ENCODE data around the gene PHTF1.

DNA sequence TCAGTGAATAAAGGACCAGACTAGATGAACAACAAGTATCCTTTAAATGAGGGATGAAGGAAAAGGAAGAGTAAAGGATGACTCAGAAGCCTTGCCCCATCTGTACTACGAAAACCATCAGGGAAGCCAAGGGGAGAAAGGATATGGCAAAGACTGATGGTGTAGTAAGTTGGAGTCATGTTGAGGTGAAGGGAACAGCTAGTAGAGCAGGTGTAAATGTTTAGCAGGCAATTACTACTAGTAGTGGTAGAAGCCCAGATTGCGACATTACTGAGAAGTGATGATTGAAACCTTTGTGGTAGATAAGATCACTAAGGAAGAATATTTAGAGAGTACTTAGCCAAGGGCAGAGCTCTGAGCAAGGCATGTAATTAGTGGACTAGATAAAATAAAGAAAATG, 84.0 kb downstream of the PHTF1 start:
- TF ChIP-seq EP300 (IDR thresholded peaks at IDR 0.05; ENCODE audit: borderline replicate concordance in 1 of 2, control insufficient read depth in 1 of 2, low read depth in 2 of 2, low read length in 2 of 2) (no peak), STAT1 (conservative IDR thresholded peaks at IDR 0.05) (no peak), NFYB (IDR thresholded peaks at IDR 0.05; ENCODE audit: insufficient read depth, low read depth, low read length) (no peak), FOS (IDR thresholded peaks at IDR 0.05; ENCODE audit: borderline replicate concordance, extremely low read depth, insufficient read length) (no peak), RB1 (IDR thresholded peaks at IDR 0.05; ENCODE audit: borderline replicate concordance) (no peak), ZNF274 (IDR thresholded peaks at IDR 0.05; ENCODE audit: insufficient read depth, insufficient read length) (no peak), POLR2A (IDR thresholded peaks at IDR 0.05; ENCODE audit: low read depth, low read length) (no peak), EZH2 (IDR thresholded peaks at IDR 0.05; ENCODE audit: borderline replicate concordance, control insufficient read depth, low read depth, low read length) (no peak), SUPT20H (IDR thresholded peaks at IDR 0.05; ENCODE audit: borderline replicate concordance, control insufficient read depth, low read depth, low read length) (no peak), JUND (IDR thresholded peaks at IDR 0.05; ENCODE audit: low read depth, low read length) (no peak), RFX5 (IDR thresholded peaks at IDR 0.05; ENCODE audit: low read depth, low read length) (no peak)
- TF ChIP-seq, protein P1, sequence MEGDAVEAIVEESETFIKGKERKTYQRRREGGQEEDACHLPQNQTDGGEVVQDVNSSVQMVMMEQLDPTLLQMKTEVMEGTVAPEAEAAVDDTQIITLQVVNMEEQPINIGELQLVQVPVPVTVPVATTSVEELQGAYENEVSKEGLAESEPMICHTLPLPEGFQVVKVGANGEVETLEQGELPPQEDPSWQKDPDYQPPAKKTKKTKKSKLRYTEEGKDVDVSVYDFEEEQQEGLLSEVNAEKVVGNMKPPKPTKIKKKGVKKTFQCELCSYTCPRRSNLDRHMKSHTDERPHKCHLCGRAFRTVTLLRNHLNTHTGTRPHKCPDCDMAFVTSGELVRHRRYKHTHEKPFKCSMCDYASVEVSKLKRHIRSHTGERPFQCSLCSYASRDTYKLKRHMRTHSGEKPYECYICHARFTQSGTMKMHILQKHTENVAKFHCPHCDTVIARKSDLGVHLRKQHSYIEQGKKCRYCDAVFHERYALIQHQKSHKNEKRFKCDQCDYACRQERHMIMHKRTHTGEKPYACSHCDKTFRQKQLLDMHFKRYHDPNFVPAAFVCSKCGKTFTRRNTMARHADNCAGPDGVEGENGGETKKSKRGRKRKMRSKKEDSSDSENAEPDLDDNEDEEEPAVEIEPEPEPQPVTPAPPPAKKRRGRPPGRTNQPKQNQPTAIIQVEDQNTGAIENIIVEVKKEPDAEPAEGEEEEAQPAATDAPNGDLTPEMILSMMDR (IDR thresholded peaks at IDR 0.05 in 2 of 3, conservative IDR thresholded peaks at IDR 0.05 in 1 of 3; ENCODE audit: control insufficient read depth in 2 of 3, extremely low read depth in 1 of 3, insufficient read depth in 1 of 3, low read depth in 3 of 3, low read length in 3 of 3) = no peak
- TF ChIP-seq, protein P2, sequence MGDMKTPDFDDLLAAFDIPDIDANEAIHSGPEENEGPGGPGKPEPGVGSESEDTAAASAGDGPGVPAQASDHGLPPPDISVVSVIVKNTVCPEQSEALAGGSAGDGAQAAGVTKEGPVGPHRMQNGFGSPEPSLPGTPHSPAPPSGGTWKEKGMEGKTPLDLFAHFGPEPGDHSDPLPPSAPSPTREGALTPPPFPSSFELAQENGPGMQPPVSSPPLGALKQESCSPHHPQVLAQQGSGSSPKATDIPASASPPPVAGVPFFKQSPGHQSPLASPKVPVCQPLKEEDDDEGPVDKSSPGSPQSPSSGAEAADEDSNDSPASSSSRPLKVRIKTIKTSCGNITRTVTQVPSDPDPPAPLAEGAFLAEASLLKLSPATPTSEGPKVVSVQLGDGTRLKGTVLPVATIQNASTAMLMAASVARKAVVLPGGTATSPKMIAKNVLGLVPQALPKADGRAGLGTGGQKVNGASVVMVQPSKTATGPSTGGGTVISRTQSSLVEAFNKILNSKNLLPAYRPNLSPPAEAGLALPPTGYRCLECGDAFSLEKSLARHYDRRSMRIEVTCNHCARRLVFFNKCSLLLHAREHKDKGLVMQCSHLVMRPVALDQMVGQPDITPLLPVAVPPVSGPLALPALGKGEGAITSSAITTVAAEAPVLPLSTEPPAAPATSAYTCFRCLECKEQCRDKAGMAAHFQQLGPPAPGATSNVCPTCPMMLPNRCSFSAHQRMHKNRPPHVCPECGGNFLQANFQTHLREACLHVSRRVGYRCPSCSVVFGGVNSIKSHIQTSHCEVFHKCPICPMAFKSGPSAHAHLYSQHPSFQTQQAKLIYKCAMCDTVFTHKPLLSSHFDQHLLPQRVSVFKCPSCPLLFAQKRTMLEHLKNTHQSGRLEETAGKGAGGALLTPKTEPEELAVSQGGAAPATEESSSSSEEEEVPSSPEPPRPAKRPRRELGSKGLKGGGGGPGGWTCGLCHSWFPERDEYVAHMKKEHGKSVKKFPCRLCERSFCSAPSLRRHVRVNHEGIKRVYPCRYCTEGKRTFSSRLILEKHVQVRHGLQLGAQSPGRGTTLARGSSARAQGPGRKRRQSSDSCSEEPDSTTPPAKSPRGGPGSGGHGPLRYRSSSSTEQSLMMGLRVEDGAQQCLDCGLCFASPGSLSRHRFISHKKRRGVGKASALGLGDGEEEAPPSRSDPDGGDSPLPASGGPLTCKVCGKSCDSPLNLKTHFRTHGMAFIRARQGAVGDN (IDR thresholded peaks at IDR 0.05) = no peak
- TF ChIP-seq, protein P3, sequence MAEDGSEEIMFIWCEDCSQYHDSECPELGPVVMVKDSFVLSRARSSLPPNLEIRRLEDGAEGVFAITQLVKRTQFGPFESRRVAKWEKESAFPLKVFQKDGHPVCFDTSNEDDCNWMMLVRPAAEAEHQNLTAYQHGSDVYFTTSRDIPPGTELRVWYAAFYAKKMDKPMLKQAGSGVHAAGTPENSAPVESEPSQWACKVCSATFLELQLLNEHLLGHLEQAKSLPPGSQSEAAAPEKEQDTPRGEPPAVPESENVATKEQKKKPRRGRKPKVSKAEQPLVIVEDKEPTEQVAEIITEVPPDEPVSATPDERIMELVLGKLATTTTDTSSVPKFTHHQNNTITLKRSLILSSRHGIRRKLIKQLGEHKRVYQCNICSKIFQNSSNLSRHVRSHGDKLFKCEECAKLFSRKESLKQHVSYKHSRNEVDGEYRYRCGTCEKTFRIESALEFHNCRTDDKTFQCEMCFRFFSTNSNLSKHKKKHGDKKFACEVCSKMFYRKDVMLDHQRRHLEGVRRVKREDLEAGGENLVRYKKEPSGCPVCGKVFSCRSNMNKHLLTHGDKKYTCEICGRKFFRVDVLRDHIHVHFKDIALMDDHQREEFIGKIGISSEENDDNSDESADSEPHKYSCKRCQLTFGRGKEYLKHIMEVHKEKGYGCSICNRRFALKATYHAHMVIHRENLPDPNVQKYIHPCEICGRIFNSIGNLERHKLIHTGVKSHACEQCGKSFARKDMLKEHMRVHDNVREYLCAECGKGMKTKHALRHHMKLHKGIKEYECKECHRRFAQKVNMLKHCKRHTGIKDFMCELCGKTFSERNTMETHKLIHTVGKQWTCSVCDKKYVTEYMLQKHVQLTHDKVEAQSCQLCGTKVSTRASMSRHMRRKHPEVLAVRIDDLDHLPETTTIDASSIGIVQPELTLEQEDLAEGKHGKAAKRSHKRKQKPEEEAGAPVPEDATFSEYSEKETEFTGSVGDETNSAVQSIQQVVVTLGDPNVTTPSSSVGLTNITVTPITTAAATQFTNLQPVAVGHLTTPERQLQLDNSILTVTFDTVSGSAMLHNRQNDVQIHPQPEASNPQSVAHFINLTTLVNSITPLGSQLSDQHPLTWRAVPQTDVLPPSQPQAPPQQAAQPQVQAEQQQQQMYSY (CRISPR knock-in tag; IDR thresholded peaks at IDR 0.05) = no peak
